IMR-90 (cell line): ENCODE measurements around the gene HTRA2. TPM values are rescaled to one million over a fixed set of nuclear protein-coding genes. Genes with fewer than 3 reads are reported as not detected.
"Not testable (repeated sequence)": the region's sequence is repeated elsewhere in the genome, so short reads cannot be mapped to it uniquely, and the experiment has no call there.

Experiments
- ATAC-seq: fragments of 200-7000 bp; cut with Tn5 transposase; 2 replicates; pipeline ENCODE4 v1.9.1; 2020; ENCODE audit warnings: low read depth, mild to moderate bottlenecking, moderate library complexity
- BruUV-seq: library from RNA; stranded (reverse); fragments of 400-500 nt; replicated peaks from 2 replicates; lab custom pipeline; 2021; lab: Mats Ljungman, UMichigan
- CTCF ChIA-PET: fragments of 300-600 bp; formaldehyde crosslinking; extraction: SDS; loops from one replicate; lab custom pipeline; 2021; ENCODE audit warnings: antibody characterized with exemption; lab: Yijun Ruan, JAX
- POLR2A ChIA-PET: fragments of 300-600 bp; sonication (Branson Sonifier 250); formaldehyde crosslinking; loops from one replicate; lab custom pipeline; 2022; ENCODE audit warnings: antibody characterized with exemption; ENCODE audit not compliant: unreplicated experiment; lab: Charles Lee
- DNase-seq: peaks from one replicate; pipeline ENCODE4 v3.0.0; 2013
- H2AFZ ChIP-seq: replicated peaks from 2 replicates; pipeline ENCODE3; 2013; ENCODE audit warnings: low read length, mild to moderate bottlenecking; ENCODE audit not compliant: poor library complexity
- H2AK5ac ChIP-seq: 2 replicates; pipeline ENCODE4 v1.6.1; 2013; ENCODE audit warnings: low read depth, low read length, inconsistent platforms
- H2AK9ac ChIP-seq: replicated peaks from 2 replicates; pipeline ENCODE3; 2013; ENCODE audit warnings: mild to moderate bottlenecking, low read depth, low read length, moderate library complexity; ENCODE audit not compliant: poor library complexity
- H2BK120ac ChIP-seq: 2 replicates; pipeline ENCODE4 v1.6.1; 2013; ENCODE audit warnings: low read depth, low read length, inconsistent platforms
- H2BK15ac ChIP-seq: 3 replicates; pipeline ENCODE4 v1.6.1; 2013; ENCODE audit warnings: low read depth, low read length, inconsistent platforms
- H2BK20ac ChIP-seq: 2 replicates; pipeline ENCODE4 v1.6.1; 2013; ENCODE audit warnings: low read depth, mild to moderate bottlenecking, inconsistent platforms, low read length, moderate library complexity
- H2BK5ac ChIP-seq: 2 replicates; pipeline ENCODE4 v1.6.1; 2013; ENCODE audit warnings: mild to moderate bottlenecking, low read depth, low read length, inconsistent platforms; ENCODE audit not compliant: poor library complexity, severe bottlenecking
- H3K14ac ChIP-seq: replicated peaks from 2 replicates; pipeline ENCODE4 v1.6.1; 2013; ENCODE audit warnings: low read depth, low read length, inconsistent platforms
- H3K18ac ChIP-seq: 2 replicates; pipeline ENCODE4 v1.6.1; 2013; ENCODE audit warnings: low read depth, low read length, control low read depth
- H3K23ac ChIP-seq: 2 replicates; pipeline ENCODE4 v1.6.1; 2013; ENCODE audit warnings: low read depth, low read length, inconsistent platforms
- H3K27ac ChIP-seq: 2 replicates; pipeline ENCODE4 v1.5.1; 2013; ENCODE audit warnings: mild to moderate bottlenecking, control low read depth, low read length; ENCODE audit not compliant: insufficient read depth
- H3K27me3 ChIP-seq: 2 replicates; pipeline ENCODE4 v1.6.1; 2013; ENCODE audit warnings: low read length; ENCODE audit not compliant: control insufficient read depth, insufficient read depth
- H3K36me3 ChIP-seq: 2 replicates; pipeline ENCODE4 v1.6.1; 2013; ENCODE audit warnings: low read length, mixed read lengths; ENCODE audit not compliant: control insufficient read depth, insufficient read depth
- H3K4ac ChIP-seq: 2 replicates; pipeline ENCODE4 v1.6.1; 2013; ENCODE audit warnings: low read depth, low read length, inconsistent platforms
- H3K4me1 ChIP-seq: 2 replicates; pipeline ENCODE4 v1.6.1; 2013; ENCODE audit warnings: low read length, mixed read lengths; ENCODE audit not compliant: control insufficient read depth, insufficient read depth
- H3K4me2 ChIP-seq: 2 replicates; pipeline ENCODE4 v1.6.1; 2013; ENCODE audit warnings: low read depth, mild to moderate bottlenecking, control low read depth, low read length, moderate library complexity
- H3K4me3 ChIP-seq: 2 replicates; pipeline ENCODE4 v1.5.1; 2013; ENCODE audit warnings: low read depth, mild to moderate bottlenecking, control low read depth, low read length, moderate library complexity; ENCODE audit not compliant: insufficient read depth
- H3K56ac ChIP-seq: 2 replicates; pipeline ENCODE4 v1.6.1; 2013; ENCODE audit warnings: low read length, inconsistent platforms; ENCODE audit not compliant: insufficient read depth; ENCODE audit errors: extremely low read depth
- H3K79me1 ChIP-seq, 2 experiments: 2 replicates each; pipeline ENCODE4 v1.6.1; 2013; ENCODE audit warnings: low read length in 2 of 2, inconsistent platforms in 1 of 2, low read depth in 1 of 2
- H3K9ac ChIP-seq: 2 replicates; pipeline ENCODE4 v1.6.1; 2013; ENCODE audit warnings: low read depth, low read length, control low read depth
- H3K9me1 ChIP-seq: 2 replicates; pipeline ENCODE4 v1.6.1; 2013; ENCODE audit warnings: low read length, inconsistent platforms; ENCODE audit not compliant: insufficient read depth
- H3K9me3 ChIP-seq: 2 replicates; pipeline ENCODE4 v1.6.1; 2013; ENCODE audit warnings: low read length; ENCODE audit not compliant: control insufficient read depth, insufficient read depth
- H4K20me1 ChIP-seq: 2 replicates; pipeline ENCODE4 v1.6.1; 2013; ENCODE audit warnings: low read length, inconsistent platforms; ENCODE audit not compliant: insufficient read depth
- H4K5ac ChIP-seq: 2 replicates; pipeline ENCODE4 v1.6.1; 2013; ENCODE audit warnings: mild to moderate bottlenecking, low read depth, low read length, control low read depth
- H4K8ac ChIP-seq, 2 experiments: 2 replicates each; pipeline ENCODE4 v1.6.1; 2013; ENCODE audit warnings: low read depth in 2 of 2, low read length in 2 of 2, control low read depth in 1 of 2, inconsistent platforms in 1 of 2
- H4K91ac ChIP-seq: 2 replicates; pipeline ENCODE4 v1.6.1; 2013; ENCODE audit warnings: low read depth, low read length, inconsistent platforms; ENCODE audit not compliant: insufficient read depth
- BHLHE40 ChIP-seq: fragments of 150-350 bp; IDR thresholded peaks from 2 replicates; pipeline ENCODE4 v1.6.1; 2016; ENCODE audit warnings: mild to moderate bottlenecking, low read depth, low read length
- CEBPB ChIP-seq: IDR thresholded peaks from 2 replicates; pipeline ENCODE4 v1.6.1; 2012; ENCODE audit warnings: low read depth, low read length, improper control_type of control experiment
- CHD1 ChIP-seq: IDR thresholded peaks from 2 replicates; pipeline ENCODE4 v1.6.1; 2012; ENCODE audit warnings: low read depth, low read length, improper control_type of control experiment
- MAFK ChIP-seq: IDR thresholded peaks from 2 replicates; pipeline ENCODE4 v1.6.1; 2012; ENCODE audit warnings: low read depth, low read length, improper control_type of control experiment
- USF2 ChIP-seq: fragments of 150-350 bp; IDR thresholded peaks from 2 replicates; pipeline ENCODE4 v1.6.1; 2017; ENCODE audit warnings: mild to moderate bottlenecking, antibody characterized with exemption, low read length, low read depth
- WGBS, 2 experiments: methylation state at CpG; one replicate each; pipeline versions ENCODE4 v1.1.5 to v1.1.7; 2013; ENCODE audit warnings: missing lambda C conversion rate in 2 of 2; ENCODE audit not compliant: insufficient read length in 1 of 2; ENCODE audit errors: extremely low coverage in 2 of 2; 5-methylcytosine and 5-hydroxymethylcytosine counted together
- dilution Hi-C: fragments of 300-500 bp; cut with HindIII; formaldehyde crosslinking; loops from one replicate; pipeline ENCODE4 v1.14.3; 2018; ENCODE audit warnings: low sequenced_read_pairs; ENCODE audit not compliant: unreplicated experiment
- in situ Hi-C: fragments of 300-500 bp; cut with MboI; formaldehyde crosslinking; loops from 3 replicates; pipeline ENCODE4 v1.14.3; 2019; ENCODE audit warnings: low sequenced_read_pairs, inconsistent platforms, mixed read lengths
- intact Hi-C: fragments of 100-400 bp; cut with micrococcal nuclease; formaldehyde crosslinking; loops from 2 replicates; pipeline ENCODE4 v1.10.0; 2022
- polyA plus RNA-seq, 3 experiments: library from polyadenylated mRNA; depleted of rRNA; stranded (reverse); fragments of >200 nt; gene quantifications; 2 replicates each; pipeline ENCODE4 v1.2.3, GENCODE V29; 2012; ENCODE audit warnings: low replicate concordance in 1 of 3
- total RNA-seq: library from RNA; depleted of rRNA; stranded (reverse); fragments of >200 nt; gene quantifications from 2 replicates; pipeline ENCODE4 v1.2.3, GENCODE V29; 2012

The HTRA2 gene
- total and polyA plus RNA-seq, 2 of the 4 experiments (the other 2 are of a cell fraction): 23.6 to 28.1 TPM

- H4K20me1 ChIP-seq: no peaks in the 10 kb centered on the region
- no peak overlapping the region for H4K5ac ChIP-seq
- peak overlapping the region; percentile 1 for H2AK9ac ChIP-seq
- H2BK120ac ChIP-seq: peak overlapping the region; percentile 17
- no peak overlapping the region for H3K27ac ChIP-seq
- ATAC-seq (no peak), DNase-seq (no peak)
- 0 out of 2 replicates have a peak overlapping the region, but pooled peaks have one; percentile 40 for H3K14ac ChIP-seq
- peak overlapping the region; percentile 81 for H2AFZ ChIP-seq
- 54% methylated on average over 2 of the region's 6 CpGs; no CpG with 5 or more reads in 1 of the 2 experiments for WGBS, 2 experiments
- H3K4me1 ChIP-seq: peaks cover 9% of the 10 kb centered on the region
- no peak overlapping the region for H3K4me2 ChIP-seq
- peaks cover 20% of the 10 kb centered on the region for H3K9me1 ChIP-seq
- H3K4ac ChIP-seq: peak overlapping the region; percentile 26; the same call in 1 of the 2 replicates
- no peak overlapping the region for H3K23ac ChIP-seq
- H3K4me3 ChIP-seq: no peak overlapping the region
- no peak overlapping the region; a peak in 1 of 4 replicates for H4K8ac ChIP-seq
- peak overlapping the region; percentile 62 for H2AK5ac ChIP-seq
- peak overlapping the region; percentile 32; the same call in 1 of the 2 replicates for H4K91ac ChIP-seq
- CTCF ChIA-PET: no interaction called here
- BruUV-seq: no TSS peak
- no peak overlapping the region for H2BK5ac ChIP-seq
- H2BK20ac ChIP-seq: peak overlapping the region; percentile 45; the same call in 1 of the 2 replicates
- dilution Hi-C loops: no loop called here
- peaks cover 14% of the 10 kb centered on the region for H3K36me3 ChIP-seq
- H3K27me3 ChIP-seq: no peaks in the 10 kb centered on the region
- peaks cover 2 to 16% of the 10 kb centered on the region in 2 experiments; a peak in 3 of 4 replicates for H3K79me1 ChIP-seq
- in situ Hi-C loops: no loop called here
- intact Hi-C loops: no loop called here
- H3K9ac ChIP-seq: no peak overlapping the region
- no peak overlapping the region for H3K18ac ChIP-seq
- no peaks in the 10 kb centered on the region for H3K9me3 ChIP-seq
- H3K56ac ChIP-seq: no peak overlapping the region
- TF ChIP-seq MAFK (no peak), CHD1 (no peak), BHLHE40 (no peak), CEBPB (no peak), USF2 (no peak)
- H2BK15ac ChIP-seq: 0 out of 3 replicates have a peak overlapping the region, but pooled peaks have one; percentile 26
- POLR2A ChIA-PET: no interaction called here
Observed at GRCh38 chr2:74560591-74560990, 30.9 kb downstream of the HTRA2 start.

- in situ Hi-C loops, BruUV-seq, H4K8ac ChIP-seq, H3K4me1 ChIP-seq, H2AK9ac ChIP-seq, ATAC-seq, intact Hi-C loops, H3K56ac ChIP-seq, H3K4me3 ChIP-seq, H4K20me1 ChIP-seq, DNase-seq, dilution Hi-C loops, H2AFZ ChIP-seq, POLR2A ChIA-PET, H2BK15ac ChIP-seq, H3K14ac ChIP-seq, H3K4me2 ChIP-seq, H2BK5ac ChIP-seq, H3K9ac ChIP-seq, H4K91ac ChIP-seq, H2BK20ac ChIP-seq, H3K9me3 ChIP-seq, H3K18ac ChIP-seq, H4K5ac ChIP-seq, H3K23ac ChIP-seq, CTCF ChIA-PET, H2BK120ac ChIP-seq, H3K27me3 ChIP-seq, H3K27ac ChIP-seq: not testable (repeated sequence)
- Histone ChIP-seq H2AK5ac (peak overlapping the region; percentile 33; the same call in 1 of the 2 replicates), H3K9me1 (peaks cover 22% of the 10 kb centered on the region), H3K36me3 (peaks cover 14% of the 10 kb centered on the region), H3K79me1 (peaks cover 0 to 12% of the 10 kb centered on the region in 2 experiments; a peak in 2 of 4 replicates), H3K4ac (0 out of 2 replicates have a peak overlapping the region, but pooled peaks have one; percentile 26)
- WGBS, 2 experiments: 100% methylated on average over 1 of the region's 1 CpG; no CpG with 5 or more reads in 1 of the 2 experiments
Observed at GRCh38 chr2:74561022-74561421, 31.3 kb downstream of the HTRA2 start.
